Measurements from ENCODE around the gene ZNF566. TPM values are rescaled to one million over a fixed set of nuclear protein-coding genes. Genes with fewer than 3 reads are reported as not detected.

ZNF566 gene
- total RNA-seq, 1 donor from 2014 or later = 29.5 TPM

DNA sequence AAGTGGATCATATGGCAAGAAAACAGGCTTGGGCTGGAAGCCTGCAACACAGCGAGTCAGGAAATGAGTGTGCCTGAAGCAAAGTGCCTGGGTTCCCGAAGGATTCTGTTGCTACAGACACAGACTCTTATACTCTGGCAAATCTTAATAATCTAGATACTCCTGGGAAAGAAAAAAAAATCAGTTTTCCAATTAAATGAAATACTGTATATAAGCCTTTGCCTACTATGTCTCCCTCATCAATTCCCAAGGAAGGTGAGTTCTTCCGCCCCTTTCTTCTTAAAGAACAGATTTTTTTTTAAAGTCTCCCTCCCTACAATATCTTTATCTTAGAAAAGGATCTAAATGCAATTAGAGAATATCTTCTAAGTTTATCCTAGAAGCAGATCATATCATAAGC, 81.3 kb downstream of the ZNF566 start:
- H3K9me3 Mint-ChIP-seq = peaks cover 69% of the 10 kb centered on the region
- peaks cover 74% of the 10 kb centered on the region for H3K36me3 Mint-ChIP-seq
- H3K36me3 ChIP-seq = peaks cover 32% of the 10 kb centered on the region

DNA sequence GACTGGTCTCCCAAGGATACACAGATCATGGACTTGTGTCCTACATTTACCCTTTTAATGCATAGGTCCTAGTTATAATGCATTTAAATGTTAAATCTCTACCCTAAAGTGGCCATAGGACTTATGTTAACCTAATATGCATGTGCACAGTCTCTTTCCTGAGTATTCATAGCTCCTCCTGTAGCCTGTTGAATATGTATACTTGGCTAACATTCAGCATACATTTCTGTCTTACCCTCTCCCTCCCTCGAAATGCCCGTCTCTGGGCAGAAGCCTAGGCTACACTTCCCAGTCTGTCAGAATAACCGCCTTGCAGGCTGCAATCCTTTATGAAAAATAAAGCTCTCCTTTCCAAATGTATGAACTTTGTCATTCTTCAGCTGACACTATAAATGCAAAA, 84.9 kb downstream of the ZNF566 start:
- Mint-ChIP-seq H3K27ac (no peak overlapping the region), H3K27me3 (ENCODE audit: insufficient read depth, low read depth) (no peaks in the 10 kb centered on the region), H3K4me1 (no peaks in the 10 kb centered on the region), H3K36me3 (peaks cover 75% of the 10 kb centered on the region), H3K4me3 (no peak overlapping the region), H3K9me3 (peaks cover 63% of the 10 kb centered on the region)
- Histone ChIP-seq H3K27me3 (no peaks in the 10 kb centered on the region), H3K4me3 (no peak overlapping the region), H3K4me1 (no peaks in the 10 kb centered on the region), H3K27ac (no peak overlapping the region), H2AFZ (replicated peaks) (no peak overlapping the region), H3K9ac (no peak overlapping the region), H3F3A (ENCODE audit: low read depth) (no peaks in the 10 kb centered on the region), H3K79me2 (ENCODE audit: low read depth) (peaks cover 11% of the 10 kb centered on the region), H3K4me2 (no peak overlapping the region), H3K36me3 (peaks cover 40% of the 10 kb centered on the region), H3K9me3 (ENCODE audit: low read depth) (no peaks in the 10 kb centered on the region), H4K20me1 (ENCODE audit: low read depth) (no peaks in the 10 kb centered on the region)
- DNase-seq (ENCODE audit: low spot score) = no peak
- TF ChIP-seq EZH2phosphoT487 (IDR thresholded peaks at IDR 0.05) (no peak), EZH2 (IDR thresholded peaks at IDR 0.05) (no peak)

More for the DNA sequence above, 81.3 kb downstream of the ZNF566 start:
- no peak overlapping the region for H3K27ac Mint-ChIP-seq
- H3K4me1 ChIP-seq = no peaks in the 10 kb centered on the region
- no peaks in the 10 kb centered on the region for H4K20me1 ChIP-seq (ENCODE audit: low read depth)
- H3K9ac ChIP-seq = no peak overlapping the region
- no peaks in the 10 kb centered on the region for H3F3A ChIP-seq (ENCODE audit: low read depth)
- H3K4me2 ChIP-seq = no peak overlapping the region
- no peak for DNase-seq (ENCODE audit: low spot score)
- H3K79me2 ChIP-seq (ENCODE audit: low read depth) = peaks cover 47% of the 10 kb centered on the region
- no peaks in the 10 kb centered on the region for H3K27me3 ChIP-seq
- no peak overlapping the region for H2AFZ ChIP-seq (replicated peaks)
- H3K4me3 Mint-ChIP-seq = no peak overlapping the region
- no peaks in the 10 kb centered on the region for H3K4me1 Mint-ChIP-seq
- H3K27ac ChIP-seq = no peak overlapping the region
- TF ChIP-seq EZH2 (IDR thresholded peaks at IDR 0.05) = no peak
- TF ChIP-seq EZH2phosphoT487 (IDR thresholded peaks at IDR 0.05) = no peak
- no peak overlapping the region for H3K4me3 ChIP-seq
- no peaks in the 10 kb centered on the region for H3K27me3 Mint-ChIP-seq (ENCODE audit: insufficient read depth, low read depth)
- no peaks in the 10 kb centered on the region for H3K9me3 ChIP-seq (ENCODE audit: low read depth)

GRCh38 chr19:36401475-36401874, 87.9 kb downstream of the ZNF566 start:
- Mint-ChIP-seq H3K4me1 (no peaks in the 10 kb centered on the region), H3K27ac (no peak overlapping the region), H3K36me3 (peaks cover 71% of the 10 kb centered on the region), H3K9me3 (peaks cover 67% of the 10 kb centered on the region), H3K4me3 (no peak overlapping the region), H3K27me3 (ENCODE audit: insufficient read depth, low read depth) (no peaks in the 10 kb centered on the region)
- H3K4me1 ChIP-seq = no peaks in the 10 kb centered on the region
- H2AFZ ChIP-seq (replicated peaks) = no peak overlapping the region
- peaks cover 45% of the 10 kb centered on the region for H3K36me3 ChIP-seq
- H3K9ac ChIP-seq = no peak overlapping the region
- no peak overlapping the region for H3K4me3 ChIP-seq
- H3K9me3 ChIP-seq (ENCODE audit: low read depth) = peaks cover 12% of the 10 kb centered on the region
- H4K20me1 ChIP-seq (ENCODE audit: low read depth) = no peaks in the 10 kb centered on the region
- H3K4me2 ChIP-seq = no peak overlapping the region
- H3K27ac ChIP-seq = no peak overlapping the region
- TF ChIP-seq, protein P1, sequence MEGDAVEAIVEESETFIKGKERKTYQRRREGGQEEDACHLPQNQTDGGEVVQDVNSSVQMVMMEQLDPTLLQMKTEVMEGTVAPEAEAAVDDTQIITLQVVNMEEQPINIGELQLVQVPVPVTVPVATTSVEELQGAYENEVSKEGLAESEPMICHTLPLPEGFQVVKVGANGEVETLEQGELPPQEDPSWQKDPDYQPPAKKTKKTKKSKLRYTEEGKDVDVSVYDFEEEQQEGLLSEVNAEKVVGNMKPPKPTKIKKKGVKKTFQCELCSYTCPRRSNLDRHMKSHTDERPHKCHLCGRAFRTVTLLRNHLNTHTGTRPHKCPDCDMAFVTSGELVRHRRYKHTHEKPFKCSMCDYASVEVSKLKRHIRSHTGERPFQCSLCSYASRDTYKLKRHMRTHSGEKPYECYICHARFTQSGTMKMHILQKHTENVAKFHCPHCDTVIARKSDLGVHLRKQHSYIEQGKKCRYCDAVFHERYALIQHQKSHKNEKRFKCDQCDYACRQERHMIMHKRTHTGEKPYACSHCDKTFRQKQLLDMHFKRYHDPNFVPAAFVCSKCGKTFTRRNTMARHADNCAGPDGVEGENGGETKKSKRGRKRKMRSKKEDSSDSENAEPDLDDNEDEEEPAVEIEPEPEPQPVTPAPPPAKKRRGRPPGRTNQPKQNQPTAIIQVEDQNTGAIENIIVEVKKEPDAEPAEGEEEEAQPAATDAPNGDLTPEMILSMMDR (IDR thresholded peaks at IDR 0.05) = no peak
- no peaks in the 10 kb centered on the region for H3K27me3 ChIP-seq
- no peaks in the 10 kb centered on the region for H3K79me2 ChIP-seq (ENCODE audit: low read depth)
- DNase-seq (ENCODE audit: low spot score) = no peak
- H3F3A ChIP-seq (ENCODE audit: low read depth) = no peaks in the 10 kb centered on the region

DNA sequence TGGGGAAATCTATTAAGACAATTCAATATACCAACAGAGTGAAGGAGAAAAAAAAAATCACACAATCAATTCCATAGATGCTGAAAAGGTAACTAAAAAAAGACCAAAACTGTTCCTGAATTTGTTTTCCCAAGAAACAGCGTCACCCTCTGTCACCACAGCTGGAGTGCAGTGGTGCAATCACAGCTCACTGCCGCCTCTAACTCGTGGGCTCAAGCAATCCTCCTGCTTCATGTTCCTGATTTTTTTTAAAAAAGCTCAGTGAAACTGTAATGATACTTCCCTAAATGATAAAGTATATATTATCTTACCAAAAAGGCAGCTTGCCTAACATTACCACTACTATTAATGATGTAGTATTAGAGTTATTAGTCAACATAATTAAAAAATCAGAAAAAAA, 90.8 kb downstream of the ZNF566 start:
- H3K4me1 ChIP-seq = no peaks in the 10 kb centered on the region
- no peak overlapping the region for H2AFZ ChIP-seq (replicated peaks)
- H3K9me3 Mint-ChIP-seq = peaks cover 67% of the 10 kb centered on the region
- H3F3A ChIP-seq (ENCODE audit: low read depth) = peaks cover 2% of the 10 kb centered on the region
- no peak overlapping the region for H3K4me2 ChIP-seq
- H3K4me1 Mint-ChIP-seq = no peaks in the 10 kb centered on the region
- no peaks in the 10 kb centered on the region for H3K27me3 Mint-ChIP-seq (ENCODE audit: insufficient read depth, low read depth)
- no peak overlapping the region for H3K27ac Mint-ChIP-seq
- peaks cover 21% of the 10 kb centered on the region for H3K9me3 ChIP-seq (ENCODE audit: low read depth)
- H3K4me3 Mint-ChIP-seq = no peak overlapping the region
- H3K9ac ChIP-seq = no peak overlapping the region
- H3K36me3 ChIP-seq = peaks cover 55% of the 10 kb centered on the region
- H4K20me1 ChIP-seq (ENCODE audit: low read depth) = no peaks in the 10 kb centered on the region
- no peak for DNase-seq (ENCODE audit: low spot score)
- peaks cover 67% of the 10 kb centered on the region for H3K36me3 Mint-ChIP-seq
- no peak for TF ChIP-seq EZH2 (IDR thresholded peaks at IDR 0.05)
- TF ChIP-seq, protein P1 (IDR thresholded peaks at IDR 0.05) = no peak
- no peak for TF ChIP-seq EZH2phosphoT487 (IDR thresholded peaks at IDR 0.05)
- H3K27ac ChIP-seq = no peak overlapping the region
- H3K27me3 ChIP-seq = no peaks in the 10 kb centered on the region
- H3K4me3 ChIP-seq = no peak overlapping the region
- no peaks in the 10 kb centered on the region for H3K79me2 ChIP-seq (ENCODE audit: low read depth)

Other genes with a start within 250 kb of the ZNF566 start
- 19.0 and 25.1 TPM in 2 replicates for gene ZFP14, start 110.4 kb downstream of the ZNF566 start, total RNA-seq (ENCODE audit: low replicate concordance)
- 19.5 and 26.1 TPM in 2 replicates for gene ZFP82, start 70.9 kb downstream of the ZNF566 start, total RNA-seq (ENCODE audit: low replicate concordance)
- gene ZNF260, start 38.7 kb upstream of the ZNF566 start, total RNA-seq (ENCODE audit: low replicate concordance) = 55.9 and 67.7 TPM in 2 replicates
- gene ZNF529, start 83.7 kb upstream of the ZNF566 start, total RNA-seq (ENCODE audit: low replicate concordance) = 33.7 and 33.9 TPM in 2 replicates
- 16.8 and 17.8 TPM in 2 replicates for gene ZNF382, start 115.8 kb upstream of the ZNF566 start, total RNA-seq (ENCODE audit: low replicate concordance)
- 13.6 and 13.8 TPM in 2 replicates for gene ZNF461, start 177.3 kb upstream of the ZNF566 start, total RNA-seq (ENCODE audit: low replicate concordance)
- 26.9 and 27.7 TPM in 2 replicates for gene ZNF567, start 198.1 kb upstream of the ZNF566 start, total RNA-seq (ENCODE audit: low replicate concordance)

All from neural progenitor cell (in vitro differentiated cells).